NCI-H2171 (cell line): ENCODE results near the gene ATP8B3.
A peak's percentile ranks its signal among the peaks of the same experiment; 100 is the strongest.

Source experiments
- DNase-seq: peaks from one replicate; lab custom pipeline; 2025; lab: John Stamatoyannopoulos, UW

Gene ATP8B3, protein sequence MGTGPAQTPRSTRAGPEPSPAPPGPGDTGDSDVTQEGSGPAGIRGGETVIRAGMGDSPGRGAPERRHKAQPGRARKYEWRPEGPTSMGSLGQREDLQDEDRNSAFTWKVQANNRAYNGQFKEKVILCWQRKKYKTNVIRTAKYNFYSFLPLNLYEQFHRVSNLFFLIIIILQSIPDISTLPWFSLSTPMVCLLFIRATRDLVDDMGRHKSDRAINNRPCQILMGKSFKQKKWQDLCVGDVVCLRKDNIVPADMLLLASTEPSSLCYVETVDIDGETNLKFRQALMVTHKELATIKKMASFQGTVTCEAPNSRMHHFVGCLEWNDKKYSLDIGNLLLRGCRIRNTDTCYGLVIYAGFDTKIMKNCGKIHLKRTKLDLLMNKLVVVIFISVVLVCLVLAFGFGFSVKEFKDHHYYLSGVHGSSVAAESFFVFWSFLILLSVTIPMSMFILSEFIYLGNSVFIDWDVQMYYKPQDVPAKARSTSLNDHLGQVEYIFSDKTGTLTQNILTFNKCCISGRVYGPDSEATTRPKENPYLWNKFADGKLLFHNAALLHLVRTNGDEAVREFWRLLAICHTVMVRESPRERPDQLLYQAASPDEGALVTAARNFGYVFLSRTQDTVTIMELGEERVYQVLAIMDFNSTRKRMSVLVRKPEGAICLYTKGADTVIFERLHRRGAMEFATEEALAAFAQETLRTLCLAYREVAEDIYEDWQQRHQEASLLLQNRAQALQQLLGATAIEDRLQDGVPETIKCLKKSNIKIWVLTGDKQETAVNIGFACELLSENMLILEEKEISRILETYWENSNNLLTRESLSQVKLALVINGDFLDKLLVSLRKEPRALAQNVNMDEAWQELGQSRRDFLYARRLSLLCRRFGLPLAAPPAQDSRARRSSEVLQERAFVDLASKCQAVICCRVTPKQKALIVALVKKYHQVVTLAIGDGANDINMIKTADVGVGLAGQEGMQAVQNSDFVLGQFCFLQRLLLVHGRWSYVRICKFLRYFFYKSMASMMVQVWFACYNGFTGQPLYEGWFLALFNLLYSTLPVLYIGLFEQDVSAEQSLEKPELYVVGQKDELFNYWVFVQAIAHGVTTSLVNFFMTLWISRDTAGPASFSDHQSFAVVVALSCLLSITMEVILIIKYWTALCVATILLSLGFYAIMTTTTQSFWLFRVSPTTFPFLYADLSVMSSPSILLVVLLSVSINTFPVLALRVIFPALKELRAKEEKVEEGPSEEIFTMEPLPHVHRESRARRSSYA (N-terminal part only)

DNA sequence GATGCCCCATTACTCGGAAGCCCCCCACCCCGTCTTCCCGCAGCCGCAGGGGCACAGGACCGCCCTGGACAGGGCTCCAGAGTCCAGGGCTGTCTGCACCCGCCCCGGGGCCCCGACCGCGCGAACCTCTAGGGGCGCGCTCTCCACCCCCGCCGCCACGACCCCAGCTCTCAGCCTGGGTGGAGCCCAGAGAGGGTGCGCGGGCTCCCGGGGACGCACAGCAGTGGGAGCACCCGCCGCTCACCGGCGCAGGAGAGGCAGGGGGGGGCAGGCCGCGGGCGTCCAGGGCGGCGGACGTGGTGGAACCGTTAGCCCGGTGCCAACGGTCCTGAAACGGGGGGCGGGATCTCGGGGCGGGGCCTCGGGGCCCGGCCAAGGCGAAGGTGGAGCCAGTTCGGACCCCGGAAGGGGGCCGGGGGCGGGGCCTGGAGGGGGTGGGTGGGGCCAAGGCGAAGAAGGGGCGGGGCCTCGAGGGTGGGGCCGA lies at the start of gene ATP8B3:
Gene ATP8B3 (minus strand): TSS at position 335 of the 484 bp plus-strand sequence. CDS start 540 bp downstream, outside the sequence.
- DNase-seq: no peak

DNA sequence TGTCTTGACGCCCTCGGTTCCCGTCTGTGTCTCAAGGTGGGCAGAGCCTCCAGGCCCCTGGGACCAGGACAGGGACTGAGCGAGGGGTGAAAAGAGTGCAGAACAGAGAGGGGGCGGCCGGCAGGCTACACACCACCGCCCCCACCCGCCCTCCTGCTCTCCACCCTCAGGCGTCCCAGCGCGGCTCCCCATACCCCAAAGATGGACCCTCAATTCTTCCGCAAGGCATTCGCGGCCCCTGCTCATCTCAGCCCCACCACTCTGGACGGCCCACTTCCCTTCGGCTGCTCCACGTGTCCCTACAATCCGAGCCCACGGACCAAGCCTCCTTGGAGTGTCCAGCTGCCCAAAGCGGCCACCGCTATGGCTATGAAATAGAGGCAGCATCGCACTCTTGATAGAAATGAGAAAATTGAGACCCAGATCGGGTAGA lies 49.5 kb upstream of the ATP8B3 start:
- no peak for DNase-seq

DNA sequence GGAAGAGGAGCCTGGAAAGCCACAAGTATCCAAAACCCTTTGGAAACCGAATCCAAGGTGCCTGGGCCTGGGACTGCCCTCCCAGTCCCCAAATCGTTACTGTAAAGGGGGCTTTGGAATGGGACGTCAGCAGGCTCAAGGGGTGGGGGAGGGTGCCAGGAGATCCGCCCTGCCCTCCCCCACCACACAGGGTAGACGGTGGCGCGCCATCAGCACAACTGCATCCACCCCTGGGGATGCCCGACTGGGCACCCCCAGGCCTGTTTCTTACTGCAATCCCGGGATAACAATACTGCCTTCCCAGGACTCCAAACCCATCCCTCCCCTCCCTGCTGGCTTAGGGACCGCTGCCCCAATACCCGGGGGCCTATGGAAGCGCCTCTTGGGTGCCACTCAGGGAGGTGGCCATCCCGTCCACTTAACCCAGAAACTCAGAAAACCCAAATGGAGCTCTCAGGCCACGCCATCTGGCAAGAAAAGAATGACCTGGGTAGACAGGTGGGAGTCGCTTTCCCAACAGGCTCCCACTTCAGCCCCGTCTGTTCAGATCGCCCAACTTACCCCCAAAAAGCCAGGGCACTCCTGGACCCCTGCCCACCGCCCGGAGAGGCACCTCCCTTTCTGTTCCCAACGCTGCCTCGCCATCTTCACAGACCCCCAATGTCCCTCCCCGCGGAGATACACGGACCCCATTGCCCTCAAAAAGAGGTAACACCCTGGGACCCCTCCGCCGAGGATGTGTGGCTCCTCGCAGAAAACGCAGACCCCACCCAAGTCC lies 48.9 kb upstream of the ATP8B3 start:
- DNase-seq: no peak

DNA sequence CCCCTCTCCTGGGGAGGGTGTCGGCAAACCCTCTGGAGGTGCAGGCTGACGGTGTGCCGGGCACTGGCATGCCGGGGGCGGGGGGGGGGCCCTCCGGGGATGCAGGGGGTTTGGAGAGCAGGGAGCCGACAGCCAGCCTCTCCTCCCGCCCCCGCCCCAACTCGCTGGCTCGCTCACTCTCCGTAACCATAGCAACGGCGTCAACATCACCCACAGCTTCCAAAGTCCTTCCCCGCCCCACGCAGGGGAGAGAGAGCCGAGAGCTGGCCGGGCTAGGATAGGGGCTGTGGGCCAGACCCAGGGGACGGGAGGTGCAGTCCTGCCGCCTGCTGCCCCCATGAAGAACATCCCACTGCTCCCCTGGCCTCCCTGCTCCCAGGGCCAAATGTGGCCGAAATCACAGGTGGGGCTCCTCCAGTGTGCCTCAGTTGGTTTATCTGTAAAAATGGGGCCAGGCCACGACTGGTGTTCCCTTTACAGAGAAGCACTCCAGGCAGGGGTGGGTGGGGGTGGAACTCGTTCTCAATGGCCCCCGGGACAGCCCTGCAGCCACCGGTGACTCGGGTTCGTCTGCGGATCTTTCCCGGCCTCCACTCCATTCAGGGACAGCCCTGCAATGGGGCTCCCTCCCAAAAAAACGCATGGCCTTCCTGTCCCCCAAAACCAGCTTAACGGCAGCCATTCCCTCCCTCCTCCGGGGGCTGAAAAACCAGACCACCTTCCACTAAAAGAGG lies 48.1 kb upstream of the ATP8B3 start:
- peak; percentile 59 for DNase-seq

DNA sequence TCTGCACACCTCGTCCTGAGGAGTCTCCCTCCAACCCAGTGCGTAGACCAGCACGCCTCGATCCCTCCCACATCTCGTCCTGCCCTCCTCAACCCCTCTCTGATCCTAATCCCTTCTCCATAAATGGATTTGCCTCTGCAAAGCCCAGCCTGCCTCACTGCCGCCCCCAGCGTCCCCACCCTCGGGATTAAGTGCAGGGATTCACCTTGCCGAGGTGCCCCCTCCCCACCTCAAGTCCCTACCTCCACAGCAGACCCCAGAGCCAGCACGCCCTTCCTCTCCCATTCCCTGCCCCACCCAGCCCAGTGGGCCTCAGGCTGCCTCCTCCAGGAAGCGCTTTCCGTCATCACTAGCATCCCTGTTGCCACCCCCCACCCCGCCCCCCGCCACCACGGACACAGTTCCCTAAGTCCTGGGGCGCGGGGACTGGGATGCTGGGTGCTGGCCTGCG lies 47.3 kb upstream of the ATP8B3 start:
- no peak for DNase-seq

DNA sequence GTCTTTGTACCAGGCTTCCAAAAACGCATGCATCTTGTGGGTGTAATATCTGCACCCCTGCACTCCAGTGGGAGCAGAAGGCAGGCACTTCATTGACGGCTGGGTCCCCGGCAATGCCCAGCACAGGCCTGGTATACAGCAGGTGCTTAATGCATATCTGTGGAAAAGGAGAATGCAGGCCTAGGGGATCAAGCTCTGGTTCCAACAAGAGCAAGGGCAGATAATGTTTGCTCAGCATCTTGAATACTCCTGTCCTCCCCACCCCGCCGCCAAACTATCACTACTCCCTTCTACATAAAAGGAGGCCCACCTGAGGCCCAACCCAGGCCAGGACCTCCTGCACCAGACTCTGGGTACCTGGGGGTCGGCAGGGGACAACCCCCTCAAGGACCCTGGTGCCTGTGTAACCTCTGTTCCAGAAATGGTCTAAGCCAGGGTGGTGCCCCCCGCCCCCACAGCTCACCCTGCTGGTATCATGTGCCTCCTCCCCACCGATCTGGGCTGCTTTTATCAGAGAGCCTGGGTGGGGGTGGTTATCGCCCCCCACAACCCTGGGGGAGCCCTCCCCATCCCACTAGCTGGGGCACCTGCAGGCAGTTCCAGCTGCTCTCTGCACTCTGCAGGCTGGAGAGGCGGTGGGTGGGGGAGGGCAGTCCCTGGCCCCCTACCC lies 46.5 kb upstream of the ATP8B3 start:
- DNase-seq: no peak

DNA sequence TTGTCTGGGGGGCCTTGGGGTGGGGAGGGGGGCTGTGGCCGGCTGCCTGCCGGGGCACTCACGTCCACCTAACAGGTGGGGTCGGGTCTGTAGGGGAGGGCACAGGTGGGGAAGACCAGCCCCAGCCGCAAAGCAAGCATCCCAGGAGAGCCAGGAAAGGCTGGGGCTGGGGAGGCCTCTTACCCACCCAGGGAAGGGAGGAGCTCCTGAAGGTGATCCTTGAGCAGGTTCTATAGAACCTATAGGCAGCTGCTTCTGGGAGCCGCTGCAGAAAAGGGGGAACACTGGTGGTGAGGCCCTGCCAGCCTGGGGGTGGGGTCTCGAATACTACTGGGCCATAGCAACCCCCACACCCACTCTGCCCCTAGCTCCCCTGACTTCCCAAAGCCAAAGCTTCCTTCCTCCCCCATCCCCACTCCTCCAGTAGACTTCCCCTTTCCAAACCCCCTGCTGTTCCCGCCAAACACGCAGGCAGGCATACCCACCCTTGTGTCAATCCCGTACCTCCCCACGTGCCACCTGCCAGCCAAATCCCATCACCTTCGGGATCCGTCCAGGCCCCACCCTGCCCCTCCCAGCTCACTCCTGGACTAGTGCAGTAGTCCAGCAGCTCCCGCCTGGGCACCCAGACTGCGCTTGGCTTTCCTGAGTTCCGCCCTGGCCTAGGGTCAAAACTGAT lies 45.7 kb upstream of the ATP8B3 start:
- DNase-seq: peak; percentile 20

DNA sequence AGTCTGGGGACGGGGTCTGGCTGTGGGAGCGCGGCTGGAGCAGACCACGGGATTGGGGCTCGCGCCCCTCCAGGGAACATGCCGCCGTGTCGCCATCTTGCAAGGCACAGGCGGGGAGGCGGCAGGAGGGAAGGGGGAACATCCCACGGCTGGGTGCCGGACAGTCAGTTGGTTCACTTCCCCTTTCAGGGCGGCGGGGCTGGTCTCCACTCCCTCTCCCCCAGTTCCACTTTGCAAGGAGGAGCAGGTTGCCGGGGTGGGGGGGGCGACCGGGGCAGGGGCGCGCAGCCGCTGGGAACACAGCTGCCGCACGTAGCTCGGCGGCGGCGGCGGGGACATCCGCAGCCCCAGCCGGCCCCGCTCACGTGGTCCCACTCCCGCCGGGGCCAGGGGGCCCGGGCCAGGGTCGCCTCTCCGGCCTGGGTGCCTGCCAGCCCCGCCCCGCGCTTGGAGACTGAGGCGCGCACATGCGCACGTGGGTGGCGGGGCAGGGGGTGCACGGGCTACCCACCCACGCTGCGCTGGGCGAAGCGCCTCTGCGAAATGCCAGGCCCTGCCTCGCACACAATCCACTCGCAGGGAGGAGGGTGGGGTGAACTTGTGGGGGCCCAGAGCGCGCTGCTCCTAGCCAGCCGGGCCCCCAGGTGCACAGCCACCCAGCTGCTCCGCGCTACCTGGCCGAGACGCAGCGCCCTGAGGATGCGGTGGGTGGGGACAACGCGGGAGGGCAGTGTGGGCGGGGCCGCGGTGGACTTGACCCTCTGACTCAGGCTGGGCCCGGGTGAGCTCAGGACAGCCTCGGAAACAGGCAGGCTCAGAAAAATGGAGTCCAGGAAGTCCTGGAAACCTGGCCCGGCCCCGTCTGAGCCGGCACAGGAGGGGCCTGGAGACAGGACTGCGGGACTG lies 44.9 kb upstream of the ATP8B3 start:
- DNase-seq: peak; percentile 52

DNA sequence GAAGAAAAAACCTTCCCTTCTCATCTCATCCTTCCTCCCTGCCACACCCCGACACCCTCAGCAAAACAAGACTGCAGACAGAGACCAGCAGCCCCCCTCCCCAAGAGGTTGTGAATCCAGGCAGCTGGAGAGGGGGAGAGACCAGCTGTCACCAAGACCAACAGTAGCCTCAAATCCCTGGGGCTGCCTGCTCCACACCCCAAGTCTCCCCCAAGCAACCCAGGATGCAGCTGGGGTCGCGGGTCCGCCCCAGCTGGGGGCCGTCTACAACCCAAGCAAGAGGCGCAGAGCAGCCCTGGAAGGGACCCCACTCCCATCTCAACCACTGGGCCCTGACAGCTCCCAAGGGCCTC lies 44.2 kb upstream of the ATP8B3 start:
- DNase-seq: peak; percentile 59

DNA sequence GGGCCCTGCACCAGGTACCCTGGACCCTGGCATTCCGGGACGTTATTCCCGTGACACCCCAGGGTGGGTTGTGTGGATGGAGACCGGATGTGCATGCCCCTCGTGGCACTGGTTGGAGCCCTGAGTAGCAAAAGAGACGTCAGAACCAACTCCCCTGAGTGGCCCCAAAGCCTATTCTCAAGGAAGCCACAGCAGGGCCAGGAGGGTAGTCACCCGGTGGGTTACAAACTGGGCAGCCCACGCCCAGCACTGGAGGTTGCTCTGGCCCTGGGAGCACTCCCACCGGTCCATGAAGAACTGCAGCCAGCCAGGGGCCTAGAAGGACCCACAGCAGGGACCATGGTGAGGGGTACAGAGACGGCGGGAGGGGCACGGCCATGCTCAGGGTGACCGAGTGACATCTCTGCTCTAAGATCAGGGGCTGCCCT lies 43.8 kb upstream of the ATP8B3 start:
- DNase-seq: peak; percentile 48

DNA sequence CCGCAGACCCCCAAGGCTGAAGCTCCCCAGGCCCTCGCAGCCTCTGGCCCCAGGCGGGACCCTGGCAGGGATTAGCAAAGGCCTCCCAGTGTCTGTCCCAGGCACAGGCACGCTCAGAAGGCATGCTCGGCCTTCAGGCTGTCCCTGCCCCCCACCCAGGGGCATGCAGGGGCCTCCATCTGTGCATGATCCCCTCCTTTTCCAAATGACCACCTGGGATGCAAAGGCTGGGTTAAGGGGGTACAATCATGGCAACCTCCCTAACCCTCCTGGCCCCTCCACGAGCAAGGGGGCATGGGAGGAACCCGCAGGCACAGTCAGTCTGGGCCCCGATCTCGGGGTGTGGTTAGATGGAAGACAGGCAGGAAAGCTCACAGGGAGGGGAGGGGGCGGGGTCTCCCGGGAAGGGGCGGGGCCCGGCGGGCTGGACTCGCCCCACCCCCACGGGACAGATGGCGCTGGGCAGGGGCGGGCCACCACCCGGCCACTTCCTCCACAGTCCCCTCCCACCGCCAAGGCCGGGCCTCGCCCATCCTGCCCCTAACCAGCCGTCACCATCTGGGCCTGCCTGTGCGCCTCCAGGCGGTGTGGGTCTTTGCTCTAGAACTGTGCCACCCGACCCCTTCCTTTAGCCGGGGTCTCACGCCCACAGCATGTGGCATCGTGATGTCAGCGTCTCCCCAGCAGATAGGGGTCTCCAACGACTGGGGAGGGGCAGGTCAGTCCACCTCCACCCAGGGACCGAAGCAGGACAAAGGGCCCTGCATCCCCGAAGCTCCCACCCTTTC lies 43.2 kb upstream of the ATP8B3 start:
- peak; percentile 90 for DNase-seq

DNA sequence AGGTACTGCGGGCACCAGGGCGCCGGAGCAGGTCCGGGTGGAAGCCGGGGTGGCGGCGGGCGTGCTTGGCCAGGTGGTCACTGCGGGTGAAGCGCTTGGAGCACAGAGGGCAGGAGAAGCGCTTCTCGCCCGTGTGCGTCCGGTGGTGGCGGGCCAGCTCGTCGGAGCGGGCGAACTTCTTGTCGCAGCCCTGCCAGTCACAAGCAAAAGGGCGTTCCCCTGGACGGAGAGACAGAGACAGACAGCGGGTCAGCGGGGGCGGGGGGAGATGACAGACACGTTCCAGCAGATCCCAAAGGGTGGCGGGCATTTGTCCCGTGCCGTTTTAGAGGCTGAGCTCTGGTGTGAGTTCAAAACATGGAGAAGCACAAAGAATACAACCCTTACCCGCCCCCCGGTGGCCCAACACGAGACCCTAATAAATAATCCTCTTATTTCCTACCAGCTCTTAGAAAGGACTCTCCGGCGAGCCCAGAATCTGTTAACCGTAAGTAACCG lies 42.5 kb upstream of the ATP8B3 start:
- DNase-seq: no peak

DNA sequence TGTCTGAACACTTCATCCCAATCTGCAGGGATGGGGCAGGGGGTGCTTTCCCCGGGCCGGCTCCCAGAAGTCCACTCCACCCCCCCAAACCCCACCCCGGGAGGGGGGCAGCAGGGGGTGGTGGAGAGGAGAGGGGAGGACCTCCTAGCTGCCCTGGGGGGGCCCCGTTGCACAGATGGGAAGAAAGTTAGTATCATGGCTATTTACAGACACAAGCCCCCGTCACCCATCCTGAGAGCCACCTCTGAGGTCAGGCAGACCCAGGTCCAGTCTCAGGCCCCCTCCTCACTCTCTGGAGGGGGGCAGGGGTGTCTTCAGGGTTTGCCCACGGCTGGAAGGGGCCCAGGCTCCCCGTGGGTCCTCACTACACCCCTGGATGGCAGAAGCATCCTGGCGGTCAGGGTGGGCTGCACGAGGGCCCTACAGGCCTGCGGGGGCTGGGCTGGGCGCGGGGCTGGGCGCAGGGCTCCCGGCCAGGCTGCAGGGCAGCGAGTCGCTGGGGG lies 42.0 kb upstream of the ATP8B3 start:
- no peak for DNase-seq

DNA sequence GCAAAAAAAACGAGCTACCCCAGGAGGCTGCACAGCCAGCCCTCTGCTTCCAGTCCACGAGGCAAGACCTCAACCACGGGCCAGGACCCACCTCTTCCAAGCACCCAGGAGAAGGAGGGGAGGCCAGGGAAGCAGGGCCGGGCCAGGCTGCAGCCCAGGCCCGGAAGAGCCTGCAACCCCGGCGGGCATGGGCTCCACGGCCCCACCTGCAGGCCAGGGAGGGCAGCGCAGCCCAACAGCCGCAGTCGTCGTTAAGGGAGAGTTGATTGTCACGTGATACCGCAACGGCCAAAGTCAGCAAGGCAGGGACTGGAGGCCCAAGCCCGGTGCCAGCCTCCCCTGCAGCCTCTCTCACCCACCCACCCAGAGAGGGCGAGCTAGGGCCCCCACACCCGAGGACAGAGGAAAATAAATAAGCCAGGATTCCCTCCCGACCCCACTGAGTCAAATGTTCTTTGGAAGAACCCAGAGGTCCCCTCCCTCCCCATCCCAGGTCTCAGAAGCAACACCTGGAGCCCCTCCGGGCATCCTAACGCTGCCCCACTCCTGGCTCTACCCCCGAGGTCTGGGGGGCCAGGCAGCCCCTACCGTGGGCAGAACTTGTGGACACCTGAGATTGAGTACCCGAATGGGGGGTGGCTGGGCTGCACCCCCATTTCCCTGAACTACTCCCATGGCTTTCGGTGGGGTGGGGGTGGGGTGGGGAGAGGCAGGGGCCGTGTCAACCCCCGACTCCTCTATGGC lies 41.4 kb upstream of the ATP8B3 start:
- peak; percentile 40 for DNase-seq

DNA sequence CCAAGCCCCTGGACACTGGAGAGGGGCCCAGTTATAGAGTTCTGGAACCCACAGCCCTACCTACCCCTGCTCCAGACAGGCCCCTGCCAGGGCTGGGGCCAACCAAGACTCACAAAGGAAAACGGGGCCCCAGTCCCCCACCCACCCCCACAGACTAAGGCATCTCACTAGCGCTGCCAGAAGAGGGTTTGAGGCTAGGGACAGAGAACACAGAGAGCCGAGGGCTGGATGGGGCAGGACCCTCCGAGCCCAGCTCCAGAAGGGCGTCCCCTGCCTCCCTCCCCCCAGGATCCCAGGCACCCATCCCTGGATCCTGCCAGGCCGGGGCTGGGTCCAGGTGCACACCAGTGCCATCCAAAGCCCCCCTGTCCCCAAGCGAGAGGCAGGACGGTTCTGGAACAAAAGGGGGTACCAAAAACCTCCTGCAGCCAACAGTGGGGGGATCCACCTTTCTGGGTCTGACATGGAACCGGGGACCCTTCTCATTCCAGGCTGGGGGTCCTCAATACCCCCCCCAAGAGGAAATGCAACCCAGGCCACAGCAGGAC lies 40.6 kb upstream of the ATP8B3 start:
- DNase-seq: no peak
